CD4-positive, alpha-beta T cell (primary cell): ENCODE measurements around the gene VSTM1. TPM values are rescaled to one million over a fixed set of nuclear protein-coding genes. Genes with fewer than 3 reads are reported as not detected.

ENCODE experiments used
- ATAC-seq: fragments of 200-7000 bp; cut with Tn5 transposase; one replicate; pipeline ENCODE4 v1.10.0; 2022; ENCODE audit warnings: mild to moderate bottlenecking; ENCODE audit not compliant: poor library complexity
- CTCF ChIA-PET: fragments of 350-600 bp; sonication (Branson Sonifier 250); formaldehyde crosslinking; loops from one replicate; lab custom pipeline; 2021; ENCODE audit warnings: antibody characterized with exemption, inconsistent platforms; lab: Charles Lee
- POLR2A ChIA-PET: fragments of 350-600 bp; sonication (Branson Sonifier 250); formaldehyde crosslinking; loops from one replicate; lab custom pipeline; 2021; ENCODE audit warnings: antibody characterized with exemption, inconsistent platforms; lab: Charles Lee
- DNase-seq, 14 experiments: peaks; one replicate each; pipeline ENCODE4 v3.0.0-alpha.2; 2013 to 2020; ENCODE audit warnings: mixed read lengths in 2 of 14
- H3K27ac ChIP-seq, 2 donors: one replicate each; pipeline versions ENCODE4 v1.5.1 to v1.7.0; 2013; ENCODE audit warnings: low read length in 2 of 2, low read depth in 1 of 2, mild to moderate bottlenecking in 1 of 2
- H3K27me3 ChIP-seq, 2 experiments: 1 replicate in 1 of 2; 2 replicates in 1 of 2; pipeline versions ENCODE4 v1.6.1 to v1.7.0; 2013; ENCODE audit warnings: low read length in 2 of 2, control low read depth in 1 of 2, mild to moderate bottlenecking in 1 of 2, moderate library complexity in 1 of 2; ENCODE audit not compliant: insufficient read depth in 2 of 2, control insufficient read depth in 1 of 2
- H3K36me3 ChIP-seq: one replicate; pipeline ENCODE4 v1.6.1; 2013; ENCODE audit warnings: low read length, control low read depth; ENCODE audit not compliant: insufficient read depth
- H3K4me1 ChIP-seq: one replicate; pipeline ENCODE4 v1.6.1; 2013; ENCODE audit warnings: low read length, control low read depth; ENCODE audit not compliant: insufficient read depth
- H3K4me3 ChIP-seq: one replicate; pipeline ENCODE4 v1.5.1; 2013; ENCODE audit warnings: mild to moderate bottlenecking, low read length, moderate library complexity
- H3K9me3 ChIP-seq, 2 experiments: 1 replicate in 1 of 2; 2 replicates in 1 of 2; pipeline versions ENCODE4 v1.6.1 to v1.7.0; 2013; ENCODE audit warnings: low read length in 2 of 2, mild to moderate bottlenecking in 2 of 2, control low read depth in 1 of 2, moderate library complexity in 1 of 2; ENCODE audit not compliant: control insufficient read depth in 1 of 2, insufficient read depth in 1 of 2
- H3K27ac Mint-ChIP-seq: one replicate; pipeline ENCODE4 v1.8.0; 2020; ENCODE audit warnings: mixed read lengths
- H3K27me3 Mint-ChIP-seq: one replicate; pipeline ENCODE4 v1.8.0; 2021; ENCODE audit warnings: mixed read lengths
- H3K36me3 Mint-ChIP-seq: one replicate; pipeline ENCODE4 v1.8.0; 2021; ENCODE audit warnings: low read depth, mixed read lengths
- H3K4me1 Mint-ChIP-seq: one replicate; pipeline ENCODE4 v1.8.0; 2021; ENCODE audit warnings: low read depth, mixed read lengths
- H3K4me3 Mint-ChIP-seq: one replicate; pipeline ENCODE4 v1.8.0; 2020; ENCODE audit warnings: mild to moderate bottlenecking, mixed read lengths
- H3K9me3 Mint-ChIP-seq: one replicate; pipeline ENCODE4 v1.8.0; 2020; ENCODE audit warnings: mixed read lengths
- CTCF ChIP-seq: fragments of 200-600 bp; IDR thresholded peaks from one replicate; pipeline ENCODE4 v1.8.0; 2022; ENCODE audit warnings: antibody characterized with exemption, mild to moderate bottlenecking
- intact Hi-C, 2 experiments: fragments of 100-400 bp; cut with DNase I in 1 of 2; cut with micrococcal nuclease in 1 of 2; formaldehyde crosslinking; loops; one replicate each; pipeline versions ENCODE4 v1.15.1 to v1.9.0; 2023 to 2025; cut with DNase I, micrococcal nuclease
- total RNA-seq, 174 experiments: library from RNA in 2 of 174; stranded (reverse) in 2 of 174; gene quantifications; one replicate each; pipeline ENCODE4 v1.2.3 and lab custom pipeline; 2021 to 2026

VSTM1 gene
- total RNA-seq, 2 experiments from 2014 or later: not detected

DNA sequence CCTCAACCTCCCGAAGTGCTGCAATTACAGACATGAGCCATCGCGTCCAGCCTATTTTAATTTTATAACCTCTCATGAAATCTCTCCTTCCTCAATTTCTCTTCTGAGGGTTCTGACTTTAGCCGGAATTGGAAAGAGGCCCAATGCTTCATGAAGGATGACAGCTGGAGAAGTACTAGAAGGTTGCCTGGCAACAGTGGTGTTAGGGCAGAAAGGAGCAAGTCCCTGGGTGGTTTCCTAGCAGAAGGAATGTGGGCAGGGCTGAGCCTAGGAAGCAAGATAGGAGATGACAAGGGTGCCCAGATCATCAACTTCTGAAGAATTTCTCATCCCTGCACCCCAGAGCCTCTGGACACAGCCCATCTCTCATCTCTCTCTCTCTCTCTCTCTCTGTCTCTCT lies 46.4 kb downstream of the VSTM1 start:
- H3K4me1 Mint-ChIP-seq: no peaks in the 10 kb centered on the region
- H3K4me3 Mint-ChIP-seq: no peak overlapping the region
- CTCF ChIA-PET: no interaction called here
- TF ChIP-seq CTCF: no peak
- Histone ChIP-seq H3K27ac (no peak overlapping the region), H3K27me3 (peaks cover 2 to 7% of the 10 kb centered on the region in 2 experiments), H3K9me3 (no peaks in the 10 kb centered on the region), H3K4me1 (no peaks in the 10 kb centered on the region), H3K36me3 (no peaks in the 10 kb centered on the region), H3K4me3 (no peak overlapping the region)
- no peak overlapping the region for H3K27ac Mint-ChIP-seq
- peaks cover 55% of the 10 kb centered on the region for H3K27me3 Mint-ChIP-seq
- POLR2A ChIA-PET: no interaction called here
- no peak for ATAC-seq
- H3K36me3 Mint-ChIP-seq: no peaks in the 10 kb centered on the region
- no peaks in the 10 kb centered on the region for H3K9me3 Mint-ChIP-seq
- no peak for DNase-seq
- intact Hi-C loops: no loop called here

DNA sequence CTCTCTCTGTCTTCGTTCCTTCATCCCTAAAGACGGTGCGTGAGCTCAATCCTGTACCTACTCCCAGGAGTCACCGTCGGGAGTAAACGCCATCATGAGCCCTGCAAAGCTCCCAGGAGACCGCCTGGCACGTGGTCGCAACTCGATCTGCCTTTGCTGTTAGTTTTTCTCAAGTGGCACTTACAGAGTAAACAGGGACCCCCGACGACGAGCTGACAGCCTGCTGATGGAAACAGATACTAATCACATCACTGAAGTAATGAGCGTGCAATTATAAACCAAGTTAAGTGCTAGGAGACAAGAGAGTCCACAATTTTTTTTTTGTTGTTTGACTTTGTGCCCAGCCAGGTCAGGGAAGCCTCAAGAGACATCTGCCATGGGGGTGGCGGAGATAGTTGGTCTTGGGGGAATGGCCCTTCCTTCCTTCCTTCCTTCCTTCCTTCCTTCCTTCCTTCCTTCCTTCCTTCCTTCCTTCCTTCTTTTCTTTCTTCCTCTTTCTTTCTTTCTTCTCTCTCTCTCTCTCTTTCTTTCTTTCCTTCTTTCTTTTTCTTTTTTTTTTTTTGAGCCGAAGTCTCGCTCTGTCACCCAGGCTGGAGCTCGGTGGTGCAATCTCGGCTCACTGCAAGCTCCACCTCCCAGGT lies 48.7 kb downstream of the VSTM1 start:
- H3K27ac Mint-ChIP-seq: no peak overlapping the region
- POLR2A ChIA-PET: no interaction called here
- intact Hi-C loops: no loop called here

DNA sequence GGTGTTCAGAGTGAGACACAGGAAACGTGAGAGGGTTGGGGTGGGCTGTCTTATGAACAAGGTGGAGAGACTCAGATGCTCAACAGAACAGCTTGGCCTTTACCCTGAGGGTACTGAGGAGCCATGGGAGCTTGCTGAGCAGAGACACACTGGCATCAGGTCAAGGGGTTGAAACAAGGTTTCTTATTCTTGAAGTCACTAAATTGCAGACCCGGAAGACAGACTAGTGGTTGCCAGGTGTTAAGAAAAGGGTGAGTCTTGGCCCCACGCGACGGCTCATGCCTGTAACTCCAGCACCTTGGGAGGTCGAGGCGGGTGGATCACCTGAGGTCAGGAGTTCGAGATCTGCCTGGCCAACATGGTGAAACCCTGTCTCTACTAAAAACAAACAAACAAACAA lies 49.8 kb downstream of the VSTM1 start:
- ATAC-seq (no peak), DNase-seq (no peak)
- Mint-ChIP-seq H3K9me3 (no peaks in the 10 kb centered on the region), H3K27ac (no peak overlapping the region), H3K27me3 (peaks cover 53% of the 10 kb centered on the region), H3K4me3 (no peak overlapping the region), H3K36me3 (no peaks in the 10 kb centered on the region), H3K4me1 (no peaks in the 10 kb centered on the region)
- Histone ChIP-seq H3K4me1 (no peaks in the 10 kb centered on the region), H3K9me3 (peaks cover 0 to 4% of the 10 kb centered on the region in 2 experiments), H3K36me3 (no peaks in the 10 kb centered on the region), H3K27ac (no peak overlapping the region), H3K4me3 (no peak overlapping the region), H3K27me3 (peaks cover 2 to 6% of the 10 kb centered on the region in 2 experiments)
- CTCF ChIA-PET: interaction anchor here (0.9 kb wide), 1 partner anchor 10 kb away, joined by 3 read pairs; no protein-coding TSS in a partner anchor
- no peak for TF ChIP-seq CTCF
- POLR2A ChIA-PET: no interaction called here
- intact Hi-C loops: no loop called here

More for the DNA sequence above, 48.7 kb downstream of the VSTM1 start:
- Mint-ChIP-seq H3K9me3 (no peaks in the 10 kb centered on the region), H3K4me3 (no peak overlapping the region), H3K36me3 (no peaks in the 10 kb centered on the region), H3K27me3 (peaks cover 53% of the 10 kb centered on the region), H3K4me1 (no peaks in the 10 kb centered on the region)
- Histone ChIP-seq H3K4me1 (no peaks in the 10 kb centered on the region), H3K9me3 (peaks cover 0 to 4% of the 10 kb centered on the region in 2 experiments), H3K27me3 (peaks cover 2 to 6% of the 10 kb centered on the region in 2 experiments), H3K27ac (no peak overlapping the region), H3K4me3 (no peak overlapping the region), H3K36me3 (no peaks in the 10 kb centered on the region)
- ATAC-seq (no peak), DNase-seq (no peak)
- CTCF ChIA-PET: no interaction called here
- no peak for TF ChIP-seq CTCF
